Renal cortical epithelial cell (primary cell): ENCODE measurements around the gene FZR1. TPM values are rescaled to one million over a fixed set of nuclear protein-coding genes. Genes with fewer than 3 reads are reported as not detected.
"Not testable (repeated sequence)": the region's sequence is repeated elsewhere in the genome, so short reads cannot be mapped to it uniquely, and the experiment has no call there.

Experiments
- DNase-seq: peaks from one replicate; pipeline ENCODE4 v3.0.0-alpha.2; 2011; ENCODE audit warnings: low read depth
- total RNA-seq: library from RNA; depleted of rRNA; stranded (reverse); fragments of >200 nt; gene quantifications from 2 replicates; pipeline ENCODE4 v1.2.3, GENCODE V29; 2014

Gene FZR1
- total RNA-seq, 1 donor from 2014 or later: 60.3 TPM

DNA sequence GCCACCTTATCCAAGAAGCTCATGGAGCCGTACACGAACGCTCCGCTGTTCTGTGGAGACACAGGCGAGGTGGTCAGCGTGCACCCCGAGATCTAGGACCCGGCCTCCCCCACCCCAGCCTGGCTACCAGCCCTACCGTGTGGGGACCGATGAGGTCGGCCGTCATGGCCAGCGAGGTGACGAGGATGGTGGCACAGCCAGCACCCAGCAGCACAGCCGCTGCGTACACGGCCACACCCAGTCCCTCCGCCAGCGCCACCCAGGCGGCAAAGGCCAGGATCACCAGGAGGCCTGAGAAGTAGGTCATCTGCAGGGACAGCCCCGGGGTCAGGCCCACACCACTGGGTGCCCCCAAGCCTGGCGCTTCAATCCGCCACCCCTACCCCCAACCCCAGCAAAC is 40.0 kb downstream of the FZR1 start:
- no peak for DNase-seq

DNA sequence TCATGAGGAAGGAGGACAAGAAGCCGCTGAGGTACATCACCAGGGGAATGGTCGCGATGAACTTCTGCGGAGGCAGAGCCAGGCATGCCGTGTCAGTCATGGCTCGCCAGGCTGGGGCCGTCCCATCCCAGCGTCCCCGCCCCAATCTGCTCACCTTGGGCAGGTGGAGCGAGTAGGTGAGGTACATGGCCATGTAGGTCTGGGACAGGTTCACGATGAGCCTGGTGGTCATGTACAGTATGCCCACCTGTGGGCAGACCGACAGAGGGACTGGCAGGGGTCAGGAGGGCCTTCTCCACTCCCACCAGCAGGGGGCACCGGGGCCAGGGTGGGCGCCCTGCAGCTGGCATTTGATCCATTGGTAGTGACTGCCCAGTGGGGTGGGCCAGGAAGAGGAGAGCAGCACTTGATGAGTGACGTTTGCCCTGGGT is 41.2 kb downstream of the FZR1 start:
- no peak for DNase-seq

DNA sequence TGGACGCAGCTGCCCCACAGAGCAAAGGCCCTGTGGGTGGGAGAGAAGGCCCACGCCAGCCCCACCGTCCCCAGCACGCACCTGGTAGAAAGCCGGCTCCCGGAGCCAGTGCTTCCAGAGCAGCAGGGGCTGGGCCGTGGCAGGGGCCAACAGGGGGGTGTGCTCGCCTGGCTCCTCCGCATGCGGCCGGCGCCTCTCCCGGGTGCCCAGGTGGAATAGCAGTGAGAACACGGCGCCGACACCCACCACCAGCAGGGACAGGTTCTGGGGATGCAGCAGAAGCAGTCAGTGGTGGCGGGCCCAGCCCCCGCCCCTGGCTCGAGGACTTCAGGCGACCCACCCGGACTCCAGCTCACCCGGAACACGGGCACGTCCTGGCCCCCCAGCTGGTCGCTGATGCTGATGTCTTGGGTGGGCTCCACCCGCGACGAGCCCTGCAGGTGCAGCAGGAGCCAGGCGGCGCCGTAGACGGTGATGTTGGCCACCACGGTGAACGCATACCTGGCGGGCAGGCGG is 41.7 kb downstream of the FZR1 start:
- DNase-seq: no peak

DNA sequence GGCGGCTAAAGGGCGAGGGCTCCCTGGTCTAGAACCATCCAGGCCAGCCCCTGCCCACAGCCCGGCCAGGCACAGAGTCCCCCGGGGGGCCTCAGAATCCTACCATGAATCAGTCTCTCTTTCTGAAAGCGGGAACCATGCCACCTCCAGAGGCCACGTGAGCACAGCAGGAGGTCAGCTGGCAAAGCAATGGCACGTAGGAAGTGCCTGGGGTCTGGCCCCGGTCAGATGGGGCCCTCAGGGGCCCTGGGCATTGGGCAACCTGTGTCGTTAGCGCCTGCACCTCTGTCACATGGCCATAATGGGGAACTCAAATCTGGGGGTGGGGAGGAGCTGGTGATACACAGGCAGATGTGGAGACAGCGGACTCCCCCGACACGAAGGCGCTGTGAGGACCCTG is 42.5 kb downstream of the FZR1 start:
- no peak for DNase-seq

DNA sequence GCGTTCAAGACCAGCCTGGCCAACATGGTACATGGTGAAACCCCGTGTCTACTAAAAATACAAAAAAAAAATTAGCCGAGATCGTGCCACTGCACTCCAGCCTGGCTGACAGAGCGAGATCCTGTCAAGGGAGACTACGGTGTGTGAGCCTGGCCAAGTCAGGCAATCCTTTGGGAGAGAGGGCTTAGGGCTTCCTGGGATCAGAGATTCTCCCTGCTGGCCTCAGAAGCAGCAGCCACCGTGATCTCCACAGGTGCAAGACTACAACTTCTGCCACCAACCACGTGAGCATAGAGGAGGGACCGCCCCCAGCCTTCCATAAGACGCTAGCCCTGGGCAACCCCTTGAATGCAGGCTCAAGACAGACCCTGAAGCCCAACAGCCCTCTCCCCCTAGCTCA is 43.7 kb downstream of the FZR1 start:
- DNase-seq: no peak

DNA sequence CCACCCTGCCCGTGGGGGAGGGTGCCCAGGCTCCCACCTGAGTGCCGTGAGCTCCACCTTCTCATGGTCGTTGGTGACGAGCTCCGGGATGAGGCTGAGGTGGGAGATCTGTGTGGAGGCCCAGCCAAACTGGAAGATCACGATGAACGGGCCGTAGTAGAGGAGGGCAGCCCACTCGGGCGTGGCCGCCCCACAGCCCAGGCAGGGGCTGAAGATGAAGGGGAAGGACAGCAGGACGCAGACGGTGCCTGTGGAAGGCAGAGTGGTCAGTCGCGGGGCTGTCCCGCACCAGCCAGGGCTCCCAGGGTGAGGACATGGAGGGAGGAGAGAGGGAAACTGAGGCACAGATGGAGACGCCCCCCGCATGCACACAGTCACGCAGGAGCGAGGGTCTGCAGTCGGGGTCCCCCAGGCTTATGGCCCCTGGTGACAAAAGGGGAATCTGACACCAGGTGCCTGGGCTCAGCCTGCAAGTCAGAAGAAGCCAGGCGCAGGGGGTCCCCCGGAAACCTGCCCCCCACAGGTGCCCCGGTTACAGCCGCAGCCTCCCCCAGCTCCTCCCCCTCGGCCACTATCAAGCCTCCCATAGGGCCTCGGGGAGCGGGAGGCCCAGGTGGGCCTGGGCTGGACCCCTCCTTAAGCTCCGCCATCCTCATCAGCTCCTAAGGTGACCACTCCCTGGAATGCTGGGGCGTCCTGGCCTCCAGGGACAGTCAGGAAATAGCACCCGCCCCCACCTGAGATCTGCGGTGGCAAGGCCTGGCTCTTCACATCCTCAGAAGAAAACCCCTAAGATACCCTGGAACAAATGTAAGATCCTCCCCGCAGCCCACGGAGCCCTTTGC is 45.1 kb downstream of the FZR1 start:
- no peak for DNase-seq

DNA sequence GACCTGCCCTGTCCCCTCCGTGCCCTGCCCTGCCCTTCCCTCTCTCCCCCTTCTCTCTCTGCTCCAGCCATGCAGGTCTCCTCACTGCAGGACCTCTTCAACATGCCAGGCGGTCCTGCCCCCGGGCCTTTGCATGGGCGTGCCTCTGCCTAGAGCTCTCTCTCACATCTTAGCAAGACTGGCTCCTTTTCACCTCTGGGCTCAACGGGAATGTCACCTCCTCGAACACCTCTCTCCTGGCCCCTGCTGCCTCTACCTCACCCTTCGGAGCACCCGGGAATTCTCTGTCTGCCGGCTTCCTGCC is 45.6 kb downstream of the FZR1 start:
- no peak for DNase-seq

DNA sequence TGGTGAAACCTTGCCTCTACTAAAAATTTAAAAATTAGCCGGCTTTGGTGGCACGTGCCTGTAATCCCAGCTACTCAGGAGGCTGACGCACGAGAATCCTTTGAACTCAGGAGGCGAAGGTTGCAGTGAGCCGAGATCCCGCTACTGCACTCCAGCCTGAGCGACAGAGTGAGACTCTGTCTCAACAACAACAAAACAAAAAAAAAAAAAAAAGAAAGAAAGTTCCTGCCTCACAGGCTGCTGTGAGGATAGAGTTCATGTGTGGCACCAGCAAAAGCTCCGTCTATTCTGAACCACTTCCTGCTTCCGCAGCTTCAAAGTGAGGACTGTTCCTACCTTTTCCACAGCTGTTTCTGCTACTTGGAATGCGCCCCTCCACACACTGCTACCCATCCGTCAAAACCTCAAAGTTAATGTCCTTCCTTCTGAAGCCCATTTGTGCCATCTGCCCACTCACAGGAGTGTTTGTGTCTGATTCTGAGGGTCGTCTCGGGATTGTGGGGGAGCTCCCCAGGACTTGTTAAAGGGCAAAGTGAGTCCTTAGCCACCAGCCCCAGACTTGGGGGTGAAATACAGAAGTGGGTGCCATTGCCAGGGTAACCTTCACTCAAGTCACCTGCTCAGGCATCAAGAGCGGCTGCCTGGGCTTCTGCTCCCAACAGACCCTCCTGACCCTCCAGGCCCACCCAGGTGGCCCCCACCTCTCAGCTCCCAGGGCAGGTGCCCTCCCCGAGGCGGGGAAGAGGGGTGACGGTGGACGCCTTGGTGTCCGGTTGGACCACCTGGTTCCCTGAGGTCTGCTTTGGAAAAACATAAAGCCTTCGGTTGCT is 48.4 kb downstream of the FZR1 start:
- DNase-seq: peak; percentile 74

DNA sequence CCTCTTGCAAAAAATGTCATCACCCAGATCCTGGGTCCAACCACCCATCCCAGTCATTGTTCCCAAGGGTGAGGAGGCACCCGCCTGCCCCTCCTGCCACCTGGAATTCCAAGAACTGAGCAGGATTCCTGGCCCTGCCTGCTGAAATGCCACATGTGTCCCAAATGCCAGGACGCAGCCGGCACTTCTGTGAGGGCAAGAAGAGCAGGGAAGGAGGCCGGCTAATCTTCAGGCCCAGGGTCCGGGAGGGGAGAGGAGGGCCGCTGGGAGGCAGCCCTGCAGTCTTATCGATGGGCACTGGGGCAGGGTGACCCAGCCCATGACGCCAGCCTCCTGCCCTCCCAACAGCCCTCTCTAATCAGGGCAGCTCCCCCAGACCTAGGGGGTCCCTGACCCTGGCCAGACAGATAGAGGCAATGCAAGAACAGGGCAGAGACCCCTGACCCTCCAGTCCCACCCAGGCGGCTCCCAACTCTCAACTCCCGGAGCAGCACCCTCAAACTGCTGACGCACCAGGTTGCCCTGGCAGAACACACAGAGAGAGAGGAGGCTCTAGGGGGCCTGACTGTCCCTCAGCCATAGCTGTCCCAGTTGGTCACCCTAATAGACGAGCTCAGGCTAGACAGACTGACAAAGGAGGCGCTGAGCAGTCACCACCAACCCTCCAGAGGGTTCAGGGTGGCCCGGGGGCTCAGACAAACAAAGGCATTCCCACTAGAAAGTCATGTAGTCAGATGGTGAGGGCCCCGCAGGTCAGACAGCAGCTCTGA is 49.7 kb downstream of the FZR1 start:
- no peak for DNase-seq

DNA sequence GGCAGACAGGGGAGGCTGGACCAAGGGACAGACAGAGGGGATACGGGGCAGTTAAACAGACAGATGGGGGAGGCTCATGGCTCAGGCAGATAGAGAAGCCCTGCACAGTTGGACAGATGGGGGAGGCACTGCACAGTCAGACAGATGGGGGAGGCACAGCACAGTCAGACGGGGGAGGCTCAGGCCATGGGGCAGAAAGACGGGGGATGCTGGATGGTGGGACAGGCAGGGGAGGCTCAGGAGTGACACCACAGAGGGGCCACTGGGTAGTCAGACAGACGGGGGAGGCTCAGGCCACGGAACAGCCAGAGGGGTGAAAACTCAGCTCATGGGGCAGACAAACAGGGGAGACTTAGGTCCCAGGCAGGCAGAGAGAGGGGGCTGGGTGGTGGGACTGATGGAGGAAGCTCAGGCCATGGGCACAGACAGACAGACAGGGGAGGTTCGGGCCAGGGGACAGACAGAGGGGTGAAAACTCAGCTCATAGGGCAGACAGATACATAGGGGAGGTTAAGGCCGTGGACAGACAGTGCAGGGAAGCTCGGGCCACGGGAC is 50.4 kb downstream of the FZR1 start:
- DNase-seq: no peak

DNA sequence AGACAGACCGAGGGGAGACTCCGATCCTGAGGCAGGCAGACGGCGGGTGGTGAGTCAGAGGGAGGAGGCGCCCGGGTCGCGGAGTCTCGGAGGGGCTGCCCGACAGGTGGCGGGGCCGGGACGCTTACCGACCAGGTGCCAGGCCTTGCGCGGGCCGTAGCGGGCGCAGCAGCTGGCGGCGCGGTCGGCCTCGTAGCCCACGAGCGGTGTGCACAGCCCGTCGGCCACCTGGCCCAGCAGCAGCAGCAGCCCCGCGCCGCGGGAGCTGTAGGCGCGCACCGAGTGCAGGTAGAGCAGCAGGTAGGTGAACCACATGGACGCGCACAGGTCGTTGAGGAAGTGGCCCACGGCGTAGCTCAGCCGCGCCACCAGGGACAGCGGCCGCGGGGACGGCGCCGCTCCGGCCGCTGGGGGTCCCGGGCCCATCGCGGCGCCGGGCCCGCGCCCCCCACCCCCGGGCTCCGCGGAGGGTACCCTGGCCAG is 50.9 kb downstream of the FZR1 start:
- no peak for DNase-seq

DNA sequence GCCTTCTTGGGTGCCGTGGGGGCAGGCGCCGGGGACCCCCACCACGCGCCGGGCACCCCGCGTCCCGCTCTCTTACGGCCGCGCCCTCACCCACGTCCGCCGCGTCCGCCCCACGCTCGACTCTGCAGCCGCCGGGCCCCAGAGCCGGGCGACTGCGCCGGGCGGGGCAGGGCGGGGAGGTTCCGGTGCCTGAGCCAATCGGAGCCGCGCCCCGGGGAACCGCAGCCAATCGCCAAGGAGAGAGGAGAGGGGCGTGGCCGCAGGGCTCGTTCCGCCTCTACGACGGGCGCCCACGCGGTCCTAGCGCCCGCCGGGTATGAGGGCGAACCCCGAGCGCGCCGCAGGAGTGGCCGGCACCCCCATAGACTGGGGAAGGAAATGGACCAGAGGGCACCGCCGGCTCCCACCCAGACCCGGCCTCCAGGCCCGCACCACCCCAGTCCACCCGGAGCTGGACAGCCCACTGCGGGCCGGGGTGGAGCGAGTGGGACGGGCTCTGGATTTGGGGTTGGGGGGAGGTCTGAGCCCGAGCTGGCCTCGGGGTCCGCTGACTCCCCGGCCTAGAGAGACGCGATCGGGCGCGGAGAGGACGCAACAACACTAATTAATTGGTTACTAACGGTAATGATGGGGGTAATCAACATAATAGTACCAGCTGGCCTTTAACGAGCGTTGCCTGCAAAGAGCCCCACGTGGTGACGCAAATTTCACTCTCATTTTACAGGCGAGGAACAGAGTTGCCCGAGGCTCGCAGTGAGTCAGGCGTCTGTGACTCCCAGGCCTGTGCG is 51.5 kb downstream of the FZR1 start, which contains the start of gene MFSD12:
Gene MFSD12, minus strand, starts transcription at position 126 of the 788 bp plus-strand sequence. CDS start 183 bp downstream, outside the sequence.
- peak; percentile 88 for DNase-seq

DNA sequence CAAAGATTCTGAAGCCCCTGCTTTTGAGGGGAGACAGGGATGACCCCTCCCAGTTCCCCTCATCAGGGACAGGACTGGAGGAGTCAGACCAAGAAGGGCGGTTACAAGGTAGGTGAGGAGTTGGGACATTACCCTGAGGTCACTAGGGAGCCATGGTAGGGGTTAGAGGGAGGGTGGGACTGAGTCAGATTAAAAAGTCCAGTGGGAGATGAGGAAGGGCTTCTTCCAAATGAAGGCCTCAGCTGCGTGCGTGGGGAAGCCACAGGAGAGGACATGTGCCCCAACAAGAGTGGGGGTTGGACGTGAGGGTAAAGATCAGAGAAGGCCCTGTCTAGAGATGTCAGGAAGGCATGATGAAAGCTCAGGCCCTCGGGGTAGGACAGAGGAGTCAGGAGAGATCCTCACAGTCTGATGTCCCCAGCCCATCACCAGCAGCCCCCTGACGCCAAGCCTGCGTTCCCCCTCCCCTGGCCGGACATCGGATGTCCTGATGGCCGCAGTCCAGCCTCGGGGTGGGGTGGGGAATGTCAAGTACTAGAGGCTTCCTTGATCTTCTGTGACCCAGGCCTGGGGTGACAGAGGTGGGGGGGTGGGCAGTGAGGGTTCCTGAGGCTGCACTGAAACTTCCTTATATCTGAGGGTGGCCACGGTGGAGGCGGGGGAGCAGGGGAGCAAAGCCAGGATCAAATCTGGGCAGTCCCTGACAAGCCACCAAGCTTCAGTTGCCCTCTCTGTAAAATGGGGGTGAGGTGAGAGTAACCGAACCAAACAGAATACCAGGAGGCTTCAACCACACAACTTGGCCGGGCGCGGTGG is 57.8 kb downstream of the FZR1 start:
- no peak for DNase-seq

DNA sequence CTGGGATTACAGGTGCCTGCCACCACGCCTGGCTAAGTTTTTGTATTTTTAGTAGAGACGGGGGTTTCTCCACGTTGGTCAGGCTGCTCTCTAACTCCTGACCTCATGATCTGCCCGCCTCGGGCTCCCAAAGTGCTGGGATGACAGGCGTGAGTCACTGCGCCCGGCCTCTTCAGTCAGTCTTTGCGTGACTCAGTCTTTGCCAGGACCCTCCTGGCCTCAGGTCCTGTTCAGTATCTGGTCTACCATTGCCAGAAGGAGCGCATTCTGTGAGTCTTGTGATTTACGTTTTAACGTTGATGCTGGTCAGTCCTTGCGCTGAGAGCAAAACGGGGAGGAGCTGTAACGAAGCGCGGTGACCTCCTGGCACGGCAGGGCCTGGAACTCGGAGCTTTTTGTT is 59.0 kb downstream of the FZR1 start:
- DNase-seq: peak; percentile 75

DNA sequence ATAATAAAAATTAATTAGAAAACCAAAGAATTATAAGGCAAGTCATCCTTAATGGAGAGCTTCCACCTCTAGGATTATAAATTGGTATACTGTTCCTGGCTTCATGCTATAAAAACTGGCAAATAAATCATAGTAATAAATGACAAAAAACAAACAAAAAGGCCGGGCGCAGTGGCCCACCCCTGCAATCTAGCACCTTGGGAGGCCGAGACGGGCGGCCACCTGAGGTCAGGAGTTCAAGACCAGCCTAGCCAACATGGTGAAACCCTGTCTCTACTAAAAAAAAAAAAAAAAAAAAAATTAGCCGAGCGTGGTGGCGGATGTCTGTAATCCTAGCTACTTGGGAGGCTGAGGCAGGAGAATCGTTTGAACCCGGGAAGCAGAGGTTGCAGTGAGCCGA is 63.9 kb downstream of the FZR1 start:
- not testable (repeated sequence) for DNase-seq

DNA sequence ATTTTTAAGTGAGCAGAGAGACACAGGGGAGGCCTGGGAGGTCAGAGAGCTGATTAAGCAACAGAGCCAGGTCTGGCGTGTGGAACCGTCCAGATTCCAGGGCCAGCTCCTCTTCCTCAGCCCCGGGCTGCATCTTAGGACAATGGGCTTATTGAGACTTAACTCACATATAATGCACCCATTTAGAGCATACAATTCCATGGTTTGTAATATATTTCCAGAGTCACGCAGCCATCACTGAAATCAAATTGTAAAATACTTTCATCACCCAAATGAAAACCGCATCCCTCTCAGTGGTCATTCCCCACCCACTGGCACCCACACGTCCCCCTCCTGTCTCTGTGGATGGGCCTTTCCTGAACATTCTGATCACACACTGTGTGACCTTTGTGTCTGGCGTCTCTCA is 64.5 kb downstream of the FZR1 start:
- no peak for DNase-seq

DNA sequence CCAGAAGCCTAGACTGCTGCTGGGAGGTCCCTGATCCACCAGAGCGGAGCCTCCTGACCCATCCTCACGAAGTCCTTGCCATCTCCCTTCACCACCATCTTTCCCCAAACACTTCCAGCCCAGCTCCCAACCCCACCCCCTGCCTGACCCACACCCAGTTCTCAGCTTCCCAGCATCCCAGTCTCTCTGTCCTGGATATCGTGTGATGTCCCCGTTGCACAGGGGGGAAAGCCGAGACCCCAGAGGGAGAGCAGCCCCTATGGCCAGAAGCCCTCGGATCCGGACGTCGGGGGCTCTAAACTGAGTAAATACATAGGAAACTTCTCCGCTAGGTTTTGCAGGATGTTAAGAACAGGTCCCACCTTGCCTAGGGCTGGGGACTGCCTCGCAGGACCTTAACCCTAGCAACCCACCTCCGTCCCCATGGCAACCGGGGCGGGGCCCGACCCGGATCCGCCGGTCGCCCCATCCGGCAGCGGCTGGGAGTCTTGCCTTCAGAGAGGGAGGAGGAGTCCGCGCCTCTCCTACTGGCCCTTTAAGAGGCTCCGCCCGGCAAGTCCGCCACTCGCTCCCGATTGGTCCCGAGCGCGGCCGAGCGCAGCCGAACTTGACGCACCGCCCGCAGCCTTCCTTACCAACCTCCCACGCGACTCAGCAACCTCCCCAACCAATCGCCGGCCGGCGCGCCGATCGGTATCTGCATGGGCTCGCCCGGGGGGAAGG is 66.2 kb downstream of the FZR1 start:
- peak; percentile 98 for DNase-seq

DNA sequence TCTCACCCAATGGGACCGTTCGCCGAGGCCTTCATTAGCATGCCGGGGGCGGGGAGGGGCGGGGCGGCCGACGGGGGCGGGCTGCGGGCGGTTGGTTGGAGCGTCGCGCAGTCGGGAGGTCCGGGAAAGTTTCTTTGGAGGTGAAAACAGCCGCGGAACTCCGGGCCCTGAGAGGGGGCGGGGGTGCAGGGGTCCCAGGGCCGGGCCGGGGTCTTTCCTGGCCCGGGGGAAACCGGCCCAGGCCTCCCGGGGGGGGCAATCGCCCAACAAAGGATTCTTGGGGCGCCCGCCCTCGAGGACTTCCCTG is 66.7 kb downstream of the FZR1 start, which contains the start of gene HMG20B:
Gene HMG20B, plus strand, starts transcription at position 90 of the 307 bp plus-strand sequence. CDS start 366 bp downstream, outside the sequence.
- no peak for DNase-seq

DNA sequence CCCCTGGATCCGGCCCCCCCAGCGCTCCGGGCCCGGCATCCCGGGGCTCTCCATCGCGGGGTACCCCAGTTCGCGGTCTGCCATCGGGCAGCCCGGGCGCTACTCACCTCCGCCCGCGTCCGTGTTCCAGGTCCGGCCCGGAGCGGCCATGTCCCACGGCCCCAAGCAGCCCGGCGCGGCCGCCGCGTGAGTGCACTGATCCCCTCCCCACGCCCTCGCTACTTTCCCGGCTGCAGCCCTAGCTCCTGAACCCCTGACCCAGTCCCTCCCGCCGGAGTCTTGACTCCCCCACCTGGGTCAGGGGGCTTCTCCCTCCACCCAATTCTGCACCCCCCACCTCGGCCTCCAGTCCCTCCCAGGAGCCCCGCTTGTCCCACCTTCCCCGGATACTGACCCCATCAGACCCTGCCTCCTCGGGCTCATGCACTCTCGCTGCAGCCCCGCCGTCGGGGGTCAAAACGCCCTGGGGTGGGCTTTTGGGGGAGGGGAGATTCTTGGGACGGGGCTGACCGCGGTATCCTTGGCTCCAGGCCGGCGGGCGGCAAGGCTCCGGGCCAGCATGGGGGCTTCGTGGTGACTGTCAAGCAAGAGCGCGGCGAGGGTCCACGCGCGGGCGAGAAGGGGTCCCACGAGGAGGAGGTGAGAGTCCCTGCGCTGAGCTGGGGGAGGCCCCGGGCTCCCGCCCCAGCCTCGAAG is 67.2 kb downstream of the FZR1 start:
- no peak for DNase-seq
